HepG2 (cell line): ENCODE results near the gene CFAP210. TPM values are rescaled to one million over a fixed set of nuclear protein-coding genes. Genes with fewer than 3 reads are reported as not detected.

Experiments used
- GFI1 ChIP-seq: sonication (generic); formaldehyde crosslinking; IDR thresholded peaks from 2 replicates; pipeline ENCODE4 v1.5.0; 2020; ENCODE audit warnings: missing genetic modification reagents, mild to moderate bottlenecking, borderline replicate concordance
- KDM6A ChIP-seq: IDR thresholded peaks from 2 replicates; pipeline ENCODE4 v1.6.1; 2016; ENCODE audit warnings: low read depth
- POLR2AphosphoS5 ChIP-seq: IDR thresholded peaks from 2 replicates; pipeline ENCODE4 v1.6.1; 2012; ENCODE audit warnings: low read depth, low read length
- SCMH1 ChIP-seq: sonication (generic); formaldehyde crosslinking; IDR thresholded peaks from 2 replicates; pipeline ENCODE4 v1.9.0; 2021; ENCODE audit warnings: missing genetic modification reagents, mild to moderate bottlenecking, borderline replicate concordance
- TOE1 ChIP-seq: sonication (generic); formaldehyde crosslinking; IDR thresholded peaks from 2 replicates; pipeline ENCODE4 v1.4.0; 2020; ENCODE audit warnings: mild to moderate bottlenecking, missing genetic modification reagents
- ZBTB1 ChIP-seq: sonication (generic); formaldehyde crosslinking; IDR thresholded peaks from 2 replicates; pipeline ENCODE4 v1.4.0; 2020; ENCODE audit warnings: missing genetic modification reagents, borderline replicate concordance
- ZNF550 ChIP-seq: sonication (generic); formaldehyde crosslinking; IDR thresholded peaks from 2 replicates; pipeline ENCODE4 v1.4.0; 2020; ENCODE audit warnings: mild to moderate bottlenecking, missing genetic modification reagents, borderline replicate concordance
- ZNF75D ChIP-seq: sonication (generic); formaldehyde crosslinking; IDR thresholded peaks from 2 replicates; pipeline ENCODE4 v1.8.1; 2023; ENCODE audit warnings: missing genetic modification reagents, mild to moderate bottlenecking, borderline replicate concordance
- ZNF773 ChIP-seq: sonication (generic); formaldehyde crosslinking; IDR thresholded peaks from 2 replicates; pipeline ENCODE4 v1.4.0; 2020; ENCODE audit warnings: missing genetic modification reagents, borderline replicate concordance
- ZNF781 ChIP-seq: sonication (generic); formaldehyde crosslinking; IDR thresholded peaks from 2 replicates; pipeline ENCODE4 v1.5.1; 2020; ENCODE audit warnings: borderline replicate concordance, mild to moderate bottlenecking, missing genetic modification reagents; ENCODE audit errors: not compliant biosample characterization
- ZNF883 ChIP-seq: sonication (generic); formaldehyde crosslinking; IDR thresholded peaks from 2 replicates; pipeline ENCODE4 v1.5.1; 2020; ENCODE audit warnings: mild to moderate bottlenecking, missing genetic modification reagents; ENCODE audit errors: not compliant biosample characterization
- polyA plus RNA-seq, 8 experiments: library from polyadenylated mRNA; depleted of rRNA in 3 of 8; stranded (reverse) in 7 of 8; unstranded in 1 of 8; fragments of >200 nt; fragmentation: Illumina TruSeq in 4 of 8; extraction: Trizol in 4 of 8; gene quantifications; 2 replicates each; pipeline versions ENCODE4 v1.2.1 to v1.2.3, GENCODE V29; 2011 to 2016; ENCODE audit warnings: low read depth in 4 of 8, missing spikeins in 1 of 8, mixed read lengths in 1 of 8; ENCODE audit not compliant: insufficient read depth in 1 of 8
- total RNA-seq, 5 experiments: library from RNA; depleted of rRNA; stranded (reverse); fragments of >200 nt; fragmentation: Illumina TruSeq; extraction: Trizol; gene quantifications; 2 replicates each; pipeline ENCODE4 v1.2.3, GENCODE V29; 2016; ENCODE audit warnings: low read depth in 1 of 5
- TF ChIP-seq, protein P1 (sequence below): sonication (generic); formaldehyde crosslinking; conservative IDR thresholded peaks from 2 replicates; pipeline ENCODE4 v1.4.0; 2020; ENCODE audit warnings: missing genetic modification reagents
- TF ChIP-seq, protein P2 (sequence below): sonication (generic); formaldehyde crosslinking; IDR thresholded peaks from 2 replicates; pipeline ENCODE4 v1.4.0; 2020; ENCODE audit warnings: missing genetic modification reagents
- TF ChIP-seq, protein P3 (sequence below): sonication (generic); formaldehyde crosslinking; conservative IDR thresholded peaks from 2 replicates; pipeline ENCODE4 v1.4.0; 2020; ENCODE audit warnings: missing genetic modification reagents
- TF ChIP-seq, protein P4 (sequence below): sonication (generic); formaldehyde crosslinking; conservative IDR thresholded peaks from 2 replicates; pipeline ENCODE4 v1.4.0; 2020; ENCODE audit warnings: missing genetic modification reagents
- TF ChIP-seq, protein P5 (sequence below): sonication (generic); formaldehyde crosslinking; IDR thresholded peaks from 2 replicates; pipeline ENCODE4 v1.5.1; 2020; ENCODE audit warnings: mild to moderate bottlenecking, missing genetic modification reagents, borderline replicate concordance

The CFAP210 gene
- total and polyA plus RNA-seq, 2 of the 13 experiments (the other 11 are each of a cell fraction or from before 2014, with no cell fraction given), result 0.18 TPM; not detected in 1

DNA sequence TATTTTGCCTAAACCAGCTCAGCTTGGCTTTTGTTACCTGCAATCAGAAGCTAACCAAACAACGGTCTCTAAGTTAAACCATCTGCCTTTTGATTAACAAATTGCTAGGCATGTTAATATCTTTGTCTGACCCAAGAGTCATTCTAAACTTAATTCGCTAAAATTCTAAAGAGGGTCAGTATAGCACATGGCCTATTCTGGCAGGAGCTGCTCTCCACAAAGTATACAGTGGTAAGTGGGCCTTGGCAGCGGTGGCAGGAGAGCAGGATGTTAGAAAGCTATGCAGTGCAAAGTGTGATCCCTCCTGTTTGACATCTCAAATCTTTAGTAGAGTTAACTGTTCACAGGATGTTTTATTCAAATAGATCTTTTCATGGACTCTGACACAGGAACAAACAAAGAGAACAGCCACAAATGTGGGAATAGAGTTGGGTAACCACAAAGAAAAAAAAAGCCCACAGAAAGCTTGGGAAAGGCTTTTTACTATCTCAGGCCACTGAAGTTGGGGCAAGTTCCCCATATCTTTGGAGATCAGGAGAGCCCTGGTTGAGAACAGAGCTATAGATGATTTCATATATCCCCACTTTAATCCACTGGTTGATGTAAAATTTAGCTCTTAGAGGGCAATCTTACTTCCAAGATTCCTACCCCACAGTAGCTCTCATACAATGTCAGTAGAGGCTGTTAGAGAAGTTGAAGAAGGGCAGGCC is 10.6 kb downstream of the CFAP210 start (continued):
- TF ChIP-seq ZNF781 (CRISPR knock-in tag) (peak; percentile 65), POLR2AphosphoS5 (peak; percentile 77), ZNF883 (no peak), TOE1 (CRISPR knock-in tag) (peak; percentile 88; the same call in 1 of the 2 replicates), ZBTB1 (CRISPR knock-in tag) (no peak), GFI1 (CRISPR knock-in tag) (peak; percentile 93), ZNF75D (CRISPR knock-in tag) (no peak), SCMH1 (CRISPR knock-in tag) (no peak), KDM6A (CRISPR knock-in tag) (peak; percentile 81), ZNF550 (no peak), ZNF773 (CRISPR knock-in tag) (no peak)
- TF ChIP-seq, protein P1, sequence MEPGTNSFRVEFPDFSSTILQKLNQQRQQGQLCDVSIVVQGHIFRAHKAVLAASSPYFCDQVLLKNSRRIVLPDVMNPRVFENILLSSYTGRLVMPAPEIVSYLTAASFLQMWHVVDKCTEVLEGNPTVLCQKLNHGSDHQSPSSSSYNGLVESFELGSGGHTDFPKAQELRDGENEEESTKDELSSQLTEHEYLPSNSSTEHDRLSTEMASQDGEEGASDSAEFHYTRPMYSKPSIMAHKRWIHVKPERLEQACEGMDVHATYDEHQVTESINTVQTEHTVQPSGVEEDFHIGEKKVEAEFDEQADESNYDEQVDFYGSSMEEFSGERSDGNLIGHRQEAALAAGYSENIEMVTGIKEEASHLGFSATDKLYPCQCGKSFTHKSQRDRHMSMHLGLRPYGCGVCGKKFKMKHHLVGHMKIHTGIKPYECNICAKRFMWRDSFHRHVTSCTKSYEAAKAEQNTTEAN (CRISPR knock-in tag), result no peak
- TF ChIP-seq, protein P2, sequence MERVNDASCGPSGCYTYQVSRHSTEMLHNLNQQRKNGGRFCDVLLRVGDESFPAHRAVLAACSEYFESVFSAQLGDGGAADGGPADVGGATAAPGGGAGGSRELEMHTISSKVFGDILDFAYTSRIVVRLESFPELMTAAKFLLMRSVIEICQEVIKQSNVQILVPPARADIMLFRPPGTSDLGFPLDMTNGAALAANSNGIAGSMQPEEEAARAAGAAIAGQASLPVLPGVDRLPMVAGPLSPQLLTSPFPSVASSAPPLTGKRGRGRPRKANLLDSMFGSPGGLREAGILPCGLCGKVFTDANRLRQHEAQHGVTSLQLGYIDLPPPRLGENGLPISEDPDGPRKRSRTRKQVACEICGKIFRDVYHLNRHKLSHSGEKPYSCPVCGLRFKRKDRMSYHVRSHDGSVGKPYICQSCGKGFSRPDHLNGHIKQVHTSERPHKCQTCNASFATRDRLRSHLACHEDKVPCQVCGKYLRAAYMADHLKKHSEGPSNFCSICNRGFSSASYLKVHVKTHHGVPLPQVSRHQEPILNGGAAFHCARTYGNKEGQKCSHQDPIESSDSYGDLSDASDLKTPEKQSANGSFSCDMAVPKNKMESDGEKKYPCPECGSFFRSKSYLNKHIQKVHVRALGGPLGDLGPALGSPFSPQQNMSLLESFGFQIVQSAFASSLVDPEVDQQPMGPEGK (CRISPR knock-in tag), result 0 out of 2 replicates have a peak, but pooled peaks have one; percentile 8
- TF ChIP-seq, protein P3, sequence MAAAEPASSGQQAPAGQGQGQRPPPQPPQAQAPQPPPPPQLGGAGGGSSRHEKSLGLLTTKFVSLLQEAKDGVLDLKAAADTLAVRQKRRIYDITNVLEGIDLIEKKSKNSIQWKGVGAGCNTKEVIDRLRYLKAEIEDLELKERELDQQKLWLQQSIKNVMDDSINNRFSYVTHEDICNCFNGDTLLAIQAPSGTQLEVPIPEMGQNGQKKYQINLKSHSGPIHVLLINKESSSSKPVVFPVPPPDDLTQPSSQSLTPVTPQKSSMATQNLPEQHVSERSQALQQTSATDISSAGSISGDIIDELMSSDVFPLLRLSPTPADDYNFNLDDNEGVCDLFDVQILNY, result no peak
- TF ChIP-seq, protein P4, sequence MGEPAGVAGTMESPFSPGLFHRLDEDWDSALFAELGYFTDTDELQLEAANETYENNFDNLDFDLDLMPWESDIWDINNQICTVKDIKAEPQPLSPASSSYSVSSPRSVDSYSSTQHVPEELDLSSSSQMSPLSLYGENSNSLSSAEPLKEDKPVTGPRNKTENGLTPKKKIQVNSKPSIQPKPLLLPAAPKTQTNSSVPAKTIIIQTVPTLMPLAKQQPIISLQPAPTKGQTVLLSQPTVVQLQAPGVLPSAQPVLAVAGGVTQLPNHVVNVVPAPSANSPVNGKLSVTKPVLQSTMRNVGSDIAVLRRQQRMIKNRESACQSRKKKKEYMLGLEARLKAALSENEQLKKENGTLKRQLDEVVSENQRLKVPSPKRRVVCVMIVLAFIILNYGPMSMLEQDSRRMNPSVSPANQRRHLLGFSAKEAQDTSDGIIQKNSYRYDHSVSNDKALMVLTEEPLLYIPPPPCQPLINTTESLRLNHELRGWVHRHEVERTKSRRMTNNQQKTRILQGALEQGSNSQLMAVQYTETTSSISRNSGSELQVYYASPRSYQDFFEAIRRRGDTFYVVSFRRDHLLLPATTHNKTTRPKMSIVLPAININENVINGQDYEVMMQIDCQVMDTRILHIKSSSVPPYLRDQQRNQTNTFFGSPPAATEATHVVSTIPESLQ (CRISPR knock-in tag), result no peak; the same call in 1 of the 2 replicates
- TF ChIP-seq, protein P5, sequence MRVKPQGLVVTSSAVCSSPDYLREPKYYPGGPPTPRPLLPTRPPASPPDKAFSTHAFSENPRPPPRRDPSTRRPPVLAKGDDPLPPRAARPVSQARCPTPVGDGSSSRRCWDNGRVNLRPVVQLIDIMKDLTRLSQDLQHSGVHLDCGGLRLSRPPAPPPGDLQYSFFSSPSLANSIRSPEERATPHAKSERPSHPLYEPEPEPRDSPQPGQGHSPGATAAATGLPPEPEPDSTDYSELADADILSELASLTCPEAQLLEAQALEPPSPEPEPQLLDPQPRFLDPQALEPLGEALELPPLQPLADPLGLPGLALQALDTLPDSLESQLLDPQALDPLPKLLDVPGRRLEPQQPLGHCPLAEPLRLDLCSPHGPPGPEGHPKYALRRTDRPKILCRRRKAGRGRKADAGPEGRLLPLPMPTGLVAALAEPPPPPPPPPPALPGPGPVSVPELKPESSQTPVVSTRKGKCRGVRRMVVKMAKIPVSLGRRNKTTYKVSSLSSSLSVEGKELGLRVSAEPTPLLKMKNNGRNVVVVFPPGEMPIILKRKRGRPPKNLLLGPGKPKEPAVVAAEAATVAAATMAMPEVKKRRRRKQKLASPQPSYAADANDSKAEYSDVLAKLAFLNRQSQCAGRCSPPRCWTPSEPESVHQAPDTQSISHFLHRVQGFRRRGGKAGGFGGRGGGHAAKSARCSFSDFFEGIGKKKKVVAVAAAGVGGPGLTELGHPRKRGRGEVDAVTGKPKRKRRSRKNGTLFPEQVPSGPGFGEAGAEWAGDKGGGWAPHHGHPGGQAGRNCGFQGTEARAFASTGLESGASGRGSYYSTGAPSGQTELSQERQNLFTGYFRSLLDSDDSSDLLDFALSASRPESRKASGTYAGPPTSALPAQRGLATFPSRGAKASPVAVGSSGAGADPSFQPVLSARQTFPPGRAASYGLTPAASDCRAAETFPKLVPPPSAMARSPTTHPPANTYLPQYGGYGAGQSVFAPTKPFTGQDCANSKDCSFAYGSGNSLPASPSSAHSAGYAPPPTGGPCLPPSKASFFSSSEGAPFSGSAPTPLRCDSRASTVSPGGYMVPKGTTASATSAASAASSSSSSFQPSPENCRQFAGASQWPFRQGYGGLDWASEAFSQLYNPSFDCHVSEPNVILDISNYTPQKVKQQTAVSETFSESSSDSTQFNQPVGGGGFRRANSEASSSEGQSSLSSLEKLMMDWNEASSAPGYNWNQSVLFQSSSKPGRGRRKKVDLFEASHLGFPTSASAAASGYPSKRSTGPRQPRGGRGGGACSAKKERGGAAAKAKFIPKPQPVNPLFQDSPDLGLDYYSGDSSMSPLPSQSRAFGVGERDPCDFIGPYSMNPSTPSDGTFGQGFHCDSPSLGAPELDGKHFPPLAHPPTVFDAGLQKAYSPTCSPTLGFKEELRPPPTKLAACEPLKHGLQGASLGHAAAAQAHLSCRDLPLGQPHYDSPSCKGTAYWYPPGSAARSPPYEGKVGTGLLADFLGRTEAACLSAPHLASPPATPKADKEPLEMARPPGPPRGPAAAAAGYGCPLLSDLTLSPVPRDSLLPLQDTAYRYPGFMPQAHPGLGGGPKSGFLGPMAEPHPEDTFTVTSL (CRISPR knock-in tag), result peak; percentile 97
